Activated CD4-positive, CD25-positive, alpha-beta regulatory T cell (primary cell): ENCODE results near the gene FKBP1A.

Experiments used
- DNase-seq, 4 experiments: peaks; one replicate each; lab custom pipeline; 2025; lab: John Stamatoyannopoulos, UW

Gene FKBP1A

GRCh38 chr20:1392693-1393506 is at the start of gene FKBP1A:
Gene FKBP1A, minus strand, starts transcription at chr20:1393054. Its CDS starts 56 bp downstream, at chr20:1392998.
- peak; percentile 69 to 91 (median 84) for DNase-seq

GRCh38 chr20:1442304-1442703 is 49.5 kb upstream of the FKBP1A start:
- DNase-seq, result no peak

- DNase-seq, result no peak
Measured at GRCh38 chr20:1441133-1441532, 48.3 kb upstream of the FKBP1A start.

GRCh38 chr20:1440024-1440423 is 47.2 kb upstream of the FKBP1A start:
- DNase-seq, result no peak

GRCh38 chr20:1438361-1438760 is 45.5 kb upstream of the FKBP1A start:
- no peak for DNase-seq

GRCh38 chr20:1437235-1437904 is 44.5 kb upstream of the FKBP1A start:
- peak; percentile 51 to 67 (median 56) for DNase-seq

GRCh38 chr20:1436263-1436662 is 43.4 kb upstream of the FKBP1A start:
- DNase-seq, result no peak

- DNase-seq, result no peak
Measured at GRCh38 chr20:1435337-1435699, 42.5 kb upstream of the FKBP1A start.

- peak in 2 of 4 experiments; percentile 21 to 28 for DNase-seq
Measured at GRCh38 chr20:1434571-1435336, 41.9 kb upstream of the FKBP1A start.

GRCh38 chr20:1431158-1431557 is 38.3 kb upstream of the FKBP1A start:
- DNase-seq, result no peak

- DNase-seq, result no peak
Measured at GRCh38 chr20:1430004-1430451, 37.2 kb upstream of the FKBP1A start.

GRCh38 chr20:1429143-1429728 is 36.4 kb upstream of the FKBP1A start:
- DNase-seq, result no peak

GRCh38 chr20:1427457-1428054 is 34.7 kb upstream of the FKBP1A start:
- no peak for DNase-seq

- no peak for DNase-seq
Measured at GRCh38 chr20:1426231-1426849, 33.5 kb upstream of the FKBP1A start.

- DNase-seq, result no peak
Measured at GRCh38 chr20:1424336-1424735, 31.5 kb upstream of the FKBP1A start.

GRCh38 chr20:1423625-1424106 is 30.8 kb upstream of the FKBP1A start:
- DNase-seq, result no peak

- DNase-seq, result no peak
Measured at GRCh38 chr20:1423206-1423605, 30.4 kb upstream of the FKBP1A start.

GRCh38 chr20:1422753-1423152 is 29.9 kb upstream of the FKBP1A start:
- no peak for DNase-seq

GRCh38 chr20:1420066-1420465 is 27.2 kb upstream of the FKBP1A start:
- DNase-seq, result no peak

- DNase-seq, result no peak
Measured at GRCh38 chr20:1418350-1418749, 25.5 kb upstream of the FKBP1A start.

- DNase-seq, result no peak
Measured at GRCh38 chr20:1417790-1418189, 24.9 kb upstream of the FKBP1A start.
